Activated CD4-positive, alpha-beta T cell treated with anti-CD3 and anti-CD28 coated beads, Interleukin-10, Interleukin-2, amounts not matched to agents 100 ng/mL and 50 ng/mL, durations not matched to agents 16 hours and 8 hours (primary cell): ENCODE data around the gene PDCD7.
A peak's percentile ranks its signal among the peaks of the same experiment; 100 is the strongest.
"Not testable (repeated sequence)": the region's sequence is repeated elsewhere in the genome, so short reads cannot be mapped to it uniquely, and the experiment has no call there.

ENCODE experiments used
- DNase-seq: peaks from one replicate; pipeline ENCODE4 v3.0.0-alpha.2; 2020

Gene PDCD7, protein sequence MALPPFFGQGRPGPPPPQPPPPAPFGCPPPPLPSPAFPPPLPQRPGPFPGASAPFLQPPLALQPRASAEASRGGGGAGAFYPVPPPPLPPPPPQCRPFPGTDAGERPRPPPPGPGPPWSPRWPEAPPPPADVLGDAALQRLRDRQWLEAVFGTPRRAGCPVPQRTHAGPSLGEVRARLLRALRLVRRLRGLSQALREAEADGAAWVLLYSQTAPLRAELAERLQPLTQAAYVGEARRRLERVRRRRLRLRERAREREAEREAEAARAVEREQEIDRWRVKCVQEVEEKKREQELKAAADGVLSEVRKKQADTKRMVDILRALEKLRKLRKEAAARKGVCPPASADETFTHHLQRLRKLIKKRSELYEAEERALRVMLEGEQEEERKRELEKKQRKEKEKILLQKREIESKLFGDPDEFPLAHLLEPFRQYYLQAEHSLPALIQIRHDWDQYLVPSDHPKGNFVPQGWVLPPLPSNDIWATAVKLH

DNA sequence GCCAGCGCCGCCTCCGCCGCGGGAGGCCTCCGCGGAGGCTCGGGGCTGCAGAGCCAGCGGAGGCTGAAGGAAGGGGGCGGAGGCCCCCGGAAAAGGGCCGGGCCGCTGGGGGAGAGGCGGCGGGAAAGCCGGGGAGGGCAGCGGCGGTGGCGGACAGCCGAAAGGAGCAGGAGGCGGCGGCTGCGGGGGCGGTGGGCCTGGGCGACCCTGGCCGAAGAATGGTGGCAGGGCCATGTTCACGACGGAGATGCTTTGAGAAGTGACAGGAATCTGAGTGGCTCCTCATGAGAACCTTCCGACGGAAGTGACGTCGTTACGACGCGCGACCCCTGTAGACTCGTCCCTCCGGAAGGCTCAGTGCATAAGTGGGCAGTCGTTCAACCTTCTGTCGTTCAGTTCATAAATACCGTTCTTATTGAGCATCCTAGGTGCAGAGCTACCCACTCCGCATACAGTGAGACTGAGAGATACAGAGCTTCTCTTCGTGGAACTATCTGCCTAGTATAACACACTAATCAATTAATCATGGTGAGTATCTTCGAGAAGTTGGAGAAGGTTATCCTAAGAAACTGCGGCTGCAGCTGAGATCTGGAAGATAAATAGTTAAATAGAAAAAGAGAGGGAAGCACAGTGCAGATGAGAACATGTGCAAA, at the start of gene PDCD7:
TSS of gene PDCD7 (minus strand) at position 261 of the 653 bp plus-strand sequence. CDS start at position 234, 27 bp downstream.
- DNase-seq = peak; percentile 92

DNA sequence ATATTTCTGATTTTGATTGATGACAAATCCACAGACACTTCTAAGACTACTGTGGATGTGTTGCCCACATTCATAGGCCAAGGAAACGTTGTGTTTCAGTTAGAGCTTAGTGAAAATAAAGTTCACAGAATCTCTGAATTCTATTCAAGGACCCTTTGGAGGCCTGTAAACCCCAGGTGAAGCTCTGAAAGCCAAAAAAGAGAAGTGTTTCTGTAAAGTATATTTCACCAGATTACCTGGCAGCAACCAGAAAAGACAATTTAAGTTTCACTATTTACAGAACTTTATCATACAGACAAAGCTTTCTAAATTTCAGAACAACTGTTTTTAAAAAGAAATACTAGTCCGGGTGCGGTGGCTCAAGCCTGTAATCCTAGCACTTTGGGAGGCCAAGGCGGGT, 48.9 kb upstream of the PDCD7 start:
- DNase-seq = no peak

DNA sequence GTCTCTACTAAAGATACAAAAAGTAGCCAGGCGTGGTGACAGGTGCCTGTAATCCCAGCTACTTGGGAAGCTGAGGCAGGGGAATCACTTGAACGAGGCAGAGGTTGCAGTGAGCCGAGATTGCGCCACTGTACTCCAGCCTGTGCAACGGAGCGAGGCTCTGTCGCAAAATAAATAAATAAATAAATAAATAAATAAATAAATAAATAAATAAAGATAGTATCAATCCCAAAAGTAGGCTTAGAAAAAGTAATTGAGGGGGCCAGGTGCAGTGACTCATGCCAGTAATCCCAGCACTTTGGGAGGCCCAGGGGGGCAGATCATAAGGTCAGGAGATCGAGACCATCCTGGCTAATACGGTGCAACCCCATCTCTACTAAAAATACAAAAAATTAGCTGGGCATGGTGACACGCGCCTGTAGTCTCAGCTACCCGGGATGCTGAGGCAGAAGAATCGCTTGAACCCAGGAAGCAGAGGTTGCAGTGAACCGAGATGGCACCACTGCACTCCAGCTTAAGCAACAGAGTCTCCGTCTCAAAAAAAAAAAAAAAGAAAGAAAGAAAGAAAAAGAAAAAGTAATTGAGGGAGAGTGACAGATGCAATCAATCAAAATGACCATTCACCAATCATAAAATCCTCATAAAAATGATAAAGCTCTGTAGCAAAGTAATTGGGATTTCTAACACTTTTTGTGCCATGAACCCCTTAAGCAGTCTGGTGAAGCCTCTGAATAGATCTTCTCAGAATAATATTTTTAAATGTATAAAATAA, 48.2 kb upstream of the PDCD7 start:
- DNase-seq = not testable (repeated sequence)

DNA sequence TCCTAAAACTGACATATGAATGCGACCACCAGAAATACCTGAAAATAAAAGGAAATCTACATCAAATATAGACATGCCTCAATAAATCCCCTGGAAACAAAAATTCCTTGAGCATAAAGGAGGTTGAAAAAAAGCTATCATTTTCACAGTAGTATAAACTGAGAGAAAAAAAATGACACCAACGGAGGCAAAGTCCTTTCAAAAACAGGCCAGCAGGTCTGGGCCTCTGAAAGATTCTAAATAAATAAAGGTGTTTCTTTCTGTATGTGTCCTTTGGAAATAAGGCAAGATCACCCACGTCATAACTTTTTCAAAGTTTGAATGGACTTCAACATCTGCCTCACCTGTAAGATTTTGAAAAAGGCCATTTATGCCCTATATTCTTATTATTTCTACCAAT, 46.6 kb upstream of the PDCD7 start:
- no peak for DNase-seq

DNA sequence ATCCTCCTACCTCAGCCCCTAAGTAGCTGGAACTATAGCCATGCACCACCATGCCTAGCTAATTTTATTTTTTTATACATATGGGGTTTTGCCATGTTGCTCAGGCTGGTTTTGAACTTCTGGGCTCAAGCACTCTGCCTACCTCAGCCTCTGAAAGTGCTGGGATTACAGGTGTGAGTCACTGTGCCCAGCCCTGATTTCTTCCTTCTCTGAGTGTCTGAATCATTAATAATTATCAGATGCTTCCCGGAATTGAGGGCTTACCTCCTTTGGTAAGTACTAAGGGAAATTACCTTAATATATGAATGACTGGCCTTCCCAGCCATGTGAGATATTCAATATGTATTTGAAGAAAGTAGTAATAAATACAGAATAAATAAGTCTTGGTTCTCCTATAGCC, 44.3 kb upstream of the PDCD7 start:
- DNase-seq = no peak

DNA sequence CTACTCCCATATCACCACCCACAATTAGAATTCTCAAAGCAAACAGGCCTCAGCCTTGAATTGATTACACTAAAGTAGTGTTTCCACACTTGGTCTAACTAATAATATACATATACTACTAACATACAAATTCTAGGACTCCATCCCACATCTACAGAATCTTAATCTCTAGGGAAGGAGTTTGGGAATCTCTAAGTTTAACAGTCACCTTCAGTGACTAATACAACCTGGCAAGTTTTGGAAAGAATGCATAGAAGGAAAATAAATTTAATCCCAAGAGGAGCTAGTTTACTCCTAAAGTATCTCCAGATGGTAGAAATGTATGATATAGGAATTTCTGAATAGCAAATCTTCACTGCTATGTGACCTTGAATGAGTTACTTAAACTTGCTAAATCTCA, 42.4 kb upstream of the PDCD7 start:
- no peak for DNase-seq

DNA sequence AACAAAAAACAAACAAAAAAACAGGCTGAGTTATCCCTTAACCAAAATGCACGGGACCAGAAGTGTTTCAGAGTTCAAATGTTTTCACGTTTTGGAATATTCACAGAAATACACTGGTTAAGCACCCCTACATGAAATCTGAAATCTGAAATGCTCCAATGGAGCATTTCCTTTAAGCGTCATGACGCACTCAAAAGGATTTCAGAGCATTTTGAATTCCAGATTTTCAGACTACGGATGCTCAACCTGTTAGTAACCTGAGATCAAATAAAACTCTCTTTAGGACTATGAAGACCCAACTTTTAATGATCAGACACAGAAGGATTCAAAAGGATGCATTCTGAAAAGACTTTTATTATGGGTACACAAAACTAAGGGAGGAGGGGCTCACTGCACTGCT, 41.9 kb upstream of the PDCD7 start:
- no peak for DNase-seq

DNA sequence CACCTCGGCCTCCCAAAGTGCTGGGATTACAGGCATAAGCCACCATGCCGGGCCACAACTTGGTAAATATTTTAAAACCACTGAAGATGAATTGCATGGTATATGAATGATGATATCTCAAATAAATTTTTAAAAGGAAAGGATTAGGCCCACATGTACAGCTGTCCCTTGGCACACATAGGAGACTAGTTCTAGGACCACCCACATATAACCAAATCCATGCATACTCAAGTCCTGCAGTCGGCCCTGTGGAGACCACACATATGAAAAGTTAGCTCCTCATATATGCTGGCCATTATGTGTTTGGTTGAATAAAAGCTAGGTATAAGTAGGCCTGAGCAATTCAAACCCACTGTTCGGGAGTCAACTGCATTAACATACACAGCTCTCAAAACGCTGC, 40.9 kb upstream of the PDCD7 start:
- no peak for DNase-seq

DNA sequence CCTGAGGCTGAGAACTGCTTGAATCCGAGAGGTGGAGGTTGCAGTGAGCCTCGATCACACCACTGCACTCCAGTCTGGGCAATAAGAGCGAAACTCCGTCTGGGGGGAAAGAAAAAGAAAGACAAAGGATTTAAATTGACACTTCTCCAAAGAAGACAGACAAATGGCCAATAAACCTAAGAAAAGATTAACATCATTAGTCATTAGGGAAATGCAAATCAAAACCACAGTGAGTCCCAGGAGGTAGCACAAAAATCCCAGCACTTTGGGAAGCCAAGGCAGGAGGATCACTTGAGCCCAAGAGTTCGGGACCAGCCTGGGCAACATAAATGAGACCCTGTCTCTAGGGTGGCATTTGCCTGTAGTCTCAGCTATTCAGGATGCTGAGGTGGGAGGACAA, 38.9 kb upstream of the PDCD7 start:
- no peak for DNase-seq

DNA sequence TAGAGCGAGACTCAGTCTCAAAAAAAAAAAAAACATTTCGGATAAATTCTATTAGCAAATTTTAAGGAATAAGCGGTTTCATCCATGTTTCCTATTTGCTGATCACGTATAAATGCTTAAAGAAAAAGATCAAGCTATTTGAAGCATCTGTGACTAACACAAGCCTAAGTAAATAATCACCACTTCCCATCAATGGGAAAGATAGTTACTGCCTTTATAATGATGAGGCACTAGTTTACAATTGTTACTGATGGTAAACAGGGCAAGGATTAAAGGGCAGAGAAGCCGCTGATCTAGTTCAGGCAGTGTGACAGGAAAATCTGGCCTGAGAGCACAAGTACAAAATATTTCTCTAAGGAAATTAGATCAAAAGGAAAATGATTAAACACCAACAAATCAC, 37.8 kb upstream of the PDCD7 start:
- DNase-seq = no peak

DNA sequence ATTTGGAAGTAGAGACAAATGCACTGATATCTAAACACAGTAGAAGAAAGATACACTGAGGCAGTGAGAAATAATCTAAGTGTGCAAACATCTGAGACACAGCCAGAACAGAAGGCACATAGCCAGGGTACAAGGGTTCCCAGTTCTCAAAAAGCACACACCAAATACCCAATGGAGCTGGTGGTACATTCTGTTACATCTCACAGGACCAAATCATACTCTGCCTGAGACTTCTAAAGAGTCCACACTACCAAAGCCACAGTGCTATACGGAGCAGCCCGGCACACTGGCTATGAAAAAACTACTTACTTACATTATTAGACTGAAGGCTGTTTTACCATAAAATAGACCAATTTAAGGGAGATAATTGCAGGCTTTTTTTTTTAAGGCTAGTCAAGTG, 32.3 kb upstream of the PDCD7 start:
- DNase-seq = no peak

DNA sequence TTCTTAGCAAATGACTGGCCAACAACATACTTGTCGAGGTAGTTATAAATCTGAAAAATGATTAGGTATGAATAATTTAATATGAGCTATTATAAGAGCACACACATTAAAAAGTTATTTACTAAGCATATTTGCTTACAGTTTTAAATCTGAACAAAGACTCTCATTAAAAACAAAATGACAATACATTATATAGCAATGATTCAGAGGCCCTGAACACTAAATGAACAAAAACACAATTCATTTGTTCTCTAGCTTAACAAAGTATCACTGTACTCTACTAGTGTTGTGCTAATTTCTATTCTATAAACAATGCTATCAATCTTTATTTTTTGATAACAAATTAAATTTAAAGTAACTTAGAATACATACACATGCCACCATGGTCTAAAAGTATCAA, 30.5 kb upstream of the PDCD7 start:
- DNase-seq = no peak

DNA sequence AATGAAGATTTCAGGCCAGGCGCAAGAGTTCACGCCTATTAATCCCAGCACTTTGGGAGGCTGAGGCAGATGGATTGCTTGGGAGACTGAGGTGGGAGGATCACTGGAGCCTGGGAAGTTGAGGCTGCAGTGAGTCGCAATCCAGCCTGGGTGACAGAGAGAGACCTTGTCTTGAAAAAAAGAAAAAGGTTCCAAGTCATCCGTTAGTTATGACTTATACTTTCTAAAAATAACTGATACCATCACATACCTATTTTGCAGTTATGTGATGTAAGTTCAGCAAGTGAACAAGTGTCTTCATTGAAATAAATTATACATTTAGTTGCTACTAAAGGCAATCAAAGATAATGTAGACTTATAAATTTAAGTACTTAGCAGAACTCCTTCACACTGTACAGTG, 29.4 kb upstream of the PDCD7 start:
- DNase-seq = no peak

DNA sequence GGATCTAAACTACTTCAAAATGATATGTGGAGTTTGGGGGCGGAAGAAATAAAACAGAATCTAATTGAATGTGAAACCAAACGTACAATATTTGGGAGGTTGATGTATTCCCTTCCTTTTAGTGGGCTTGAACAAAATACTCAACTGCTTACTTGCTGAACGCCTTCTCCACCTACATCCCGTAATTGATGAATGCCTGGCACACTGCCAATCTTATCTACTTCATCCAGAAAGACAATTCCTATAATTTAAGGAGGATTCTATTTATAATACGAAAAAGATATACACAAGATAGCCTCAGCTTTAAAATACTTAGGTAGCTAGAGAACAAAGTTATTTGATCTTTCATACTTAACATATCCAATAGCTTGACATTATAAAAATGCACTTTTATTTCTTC, 23.1 kb upstream of the PDCD7 start:
- no peak for DNase-seq

DNA sequence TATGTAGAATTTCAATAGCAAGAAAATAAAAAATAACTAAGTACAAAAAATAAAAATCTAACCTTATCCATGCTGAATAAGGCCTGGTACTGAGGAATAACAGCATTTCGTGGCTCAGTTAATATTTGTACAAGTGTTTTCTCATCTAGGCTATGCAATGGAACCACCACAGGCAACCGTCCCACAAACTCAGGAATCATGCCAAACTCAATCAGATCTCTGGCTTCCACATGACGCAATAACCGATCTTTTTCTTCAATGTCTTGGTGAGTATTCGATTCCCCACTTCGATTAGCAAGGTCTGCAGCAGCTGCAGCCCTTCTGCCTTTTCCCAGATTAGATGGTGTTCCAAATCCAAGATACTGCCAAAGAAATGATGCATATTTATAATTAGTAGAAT, 21.1 kb upstream of the PDCD7 start:
- no peak for DNase-seq

DNA sequence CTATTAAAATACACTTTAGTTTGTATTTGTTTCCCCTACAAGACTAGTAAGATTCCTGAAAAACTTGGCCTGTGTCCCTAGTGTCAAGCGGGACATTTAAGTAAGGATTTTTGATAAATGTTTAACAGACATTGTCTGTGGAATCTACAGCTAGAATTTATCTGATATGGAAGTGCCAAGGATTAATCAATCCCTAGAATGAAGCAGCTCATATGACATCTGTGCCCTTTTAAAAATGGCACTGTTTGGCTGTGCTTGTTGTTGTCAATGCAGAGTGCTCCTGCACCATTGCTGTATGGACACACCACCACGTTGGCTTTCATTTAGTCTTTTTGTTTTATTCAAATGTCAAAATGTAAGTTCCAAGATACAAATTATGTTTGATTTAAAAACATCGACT, 14.3 kb upstream of the PDCD7 start:
- DNase-seq = no peak

DNA sequence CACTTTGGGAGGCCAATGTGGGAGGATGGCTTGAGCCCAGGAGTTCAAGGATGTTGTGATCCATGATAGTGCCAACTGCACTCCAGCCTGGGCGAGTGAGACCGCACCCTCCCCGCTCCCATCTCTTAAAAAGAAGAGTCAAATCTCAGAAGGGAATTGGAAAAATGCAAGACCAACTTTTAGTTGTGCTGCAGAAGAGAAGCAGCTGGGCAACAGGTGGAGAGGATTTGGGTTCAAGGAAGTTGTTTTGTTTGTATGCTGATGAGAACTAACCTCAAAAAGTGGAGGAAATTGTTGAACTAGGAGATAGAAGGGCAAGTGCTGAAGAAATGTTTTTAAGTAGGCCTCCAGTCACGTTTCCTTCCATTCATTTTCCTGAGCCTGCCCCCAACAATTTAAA, 12.8 kb upstream of the PDCD7 start:
- DNase-seq = no peak

DNA sequence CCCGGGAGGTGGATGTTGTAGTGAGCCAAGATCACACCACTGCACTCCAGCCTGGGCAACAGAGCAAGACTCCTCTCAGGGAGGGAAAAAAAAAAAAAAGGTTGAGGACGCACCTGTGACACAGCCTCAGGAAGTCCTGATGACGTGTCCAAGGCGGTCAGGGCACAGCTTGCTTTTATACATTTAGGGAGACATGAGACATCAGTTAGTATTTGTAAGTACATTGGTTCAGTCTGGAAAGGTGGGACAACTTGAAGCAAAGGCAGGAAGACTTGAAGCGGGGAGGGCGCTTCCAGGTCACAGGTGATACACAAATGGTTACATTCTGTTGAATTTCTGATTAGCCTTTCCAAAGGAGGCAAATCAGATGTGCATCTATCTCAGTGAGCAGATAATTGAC, 5.0 kb upstream of the PDCD7 start:
- DNase-seq = not testable (repeated sequence)

DNA sequence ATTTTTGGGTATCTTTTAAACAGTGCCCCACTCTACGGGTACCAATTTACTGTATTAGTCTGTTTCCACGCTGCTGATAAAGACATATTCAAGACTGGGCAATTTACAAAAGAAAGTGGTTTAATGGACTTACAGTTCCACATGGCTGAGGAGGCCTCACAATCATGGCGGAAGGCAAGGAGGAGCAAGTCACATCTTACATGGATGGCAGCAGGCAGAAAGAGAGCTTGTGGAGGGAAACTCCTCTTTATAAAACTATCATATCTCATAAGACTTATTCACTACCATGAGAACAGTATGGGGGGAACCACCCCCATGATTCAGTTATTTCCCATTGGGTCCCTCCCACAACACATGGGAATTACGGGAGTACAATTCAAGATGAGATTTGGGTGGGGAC, 4.3 kb upstream of the PDCD7 start:
- DNase-seq = not testable (repeated sequence)

DNA sequence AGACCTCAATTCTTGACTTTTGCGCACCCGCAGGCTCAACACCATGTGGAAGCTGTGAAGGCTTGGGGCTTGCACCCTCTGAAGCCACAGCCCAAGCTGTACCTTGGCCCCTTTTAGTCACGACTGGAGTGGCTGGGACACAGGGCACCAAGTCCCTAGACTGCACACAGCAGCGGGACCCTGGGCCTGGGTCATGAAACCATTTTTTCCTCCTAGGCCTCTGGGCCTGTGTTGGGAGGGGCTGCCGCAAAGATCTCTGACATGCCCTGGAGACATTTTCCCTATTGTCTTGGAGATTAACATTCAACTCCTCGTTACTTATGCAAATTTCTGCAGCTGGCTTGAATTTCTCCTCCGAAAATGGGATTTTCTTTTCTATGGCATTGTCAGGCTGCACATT, 3.5 kb upstream of the PDCD7 start:
- not testable (repeated sequence) for DNase-seq

DNA sequence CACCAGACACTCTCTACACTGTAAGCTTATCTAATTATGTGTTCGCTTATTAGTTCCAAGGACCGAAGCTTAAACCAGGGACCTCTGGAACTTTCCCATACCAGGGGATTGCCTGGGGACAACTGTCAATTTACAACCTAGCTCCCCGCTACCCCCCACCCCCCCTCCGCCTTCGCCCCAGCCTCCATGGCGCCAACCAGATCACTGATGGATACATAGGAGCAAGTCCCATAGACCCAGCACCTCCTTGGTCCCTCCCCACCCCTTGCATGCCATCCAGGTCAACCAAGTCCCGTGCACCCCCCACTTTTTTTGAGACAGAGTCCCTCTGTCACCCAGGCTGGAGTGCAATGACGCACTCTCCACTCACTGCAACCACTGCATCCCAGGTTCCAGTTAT, 930 bp upstream of the PDCD7 start:
- no peak for DNase-seq

DNA sequence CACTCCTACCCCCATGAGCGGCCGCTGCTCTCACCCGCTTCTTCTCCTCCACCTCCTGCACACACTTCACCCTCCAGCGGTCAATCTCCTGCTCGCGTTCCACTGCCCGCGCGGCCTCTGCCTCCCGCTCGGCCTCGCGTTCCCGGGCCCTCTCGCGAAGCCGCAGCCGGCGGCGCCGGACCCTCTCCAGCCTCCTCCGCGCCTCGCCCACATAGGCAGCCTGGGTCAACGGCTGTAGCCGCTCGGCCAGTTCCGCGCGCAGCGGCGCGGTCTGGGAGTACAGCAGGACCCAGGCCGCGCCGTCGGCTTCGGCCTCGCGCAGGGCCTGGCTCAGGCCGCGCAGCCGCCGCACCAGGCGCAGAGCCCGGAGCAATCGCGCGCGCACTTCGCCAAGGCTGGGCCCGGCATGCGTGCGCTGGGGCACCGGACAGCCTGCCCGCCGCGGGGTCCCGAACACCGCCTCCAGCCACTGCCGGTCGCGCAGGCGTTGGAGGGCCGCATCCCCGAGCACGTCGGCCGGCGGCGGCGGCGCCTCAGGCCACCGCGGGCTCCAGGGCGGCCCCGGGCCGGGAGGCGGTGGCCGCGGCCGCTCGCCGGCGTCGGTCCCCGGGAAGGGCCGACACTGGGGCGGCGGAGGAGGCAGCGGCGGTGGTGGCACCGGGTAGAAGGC, 595 bp downstream of the PDCD7 start:
- DNase-seq = peak; percentile 37

DNA sequence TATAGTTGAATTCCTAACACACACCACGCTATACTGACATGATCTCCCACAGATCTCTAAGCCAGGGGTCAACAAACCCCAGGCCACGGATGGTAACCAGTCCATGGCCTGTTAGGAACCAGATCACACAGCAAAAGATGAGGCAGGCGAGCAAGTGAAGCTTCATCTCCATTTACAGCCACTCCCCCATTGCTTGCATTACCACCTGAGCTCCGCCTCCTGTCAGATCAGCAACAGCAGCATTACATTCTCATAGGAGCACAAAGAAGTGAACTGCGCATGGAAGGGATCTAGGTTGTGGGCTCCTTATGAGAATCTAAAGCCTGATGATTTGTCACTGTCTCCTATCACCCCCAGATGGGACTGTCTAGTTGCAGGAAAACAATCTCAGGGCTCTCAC, 2.7 kb downstream of the PDCD7 start:
- peak; percentile 22 for DNase-seq
